Omental fat pad (tissue), 4 donors: ENCODE measurements around the gene ZBTB21. TPM values are rescaled to one million over a fixed set of nuclear protein-coding genes. Genes with fewer than 3 reads are reported as not detected.

Source experiments
- ATAC-seq: fragments of 150-250 bp; one replicate; pipeline ENCODE4 v1.9.1; 2016; ENCODE audit warnings: mild to moderate bottlenecking, moderate library complexity; ENCODE audit not compliant: low FRiP score
- DNase-seq: peaks from one replicate; pipeline ENCODE4 v3.0.0-alpha.2; 2019; ENCODE audit warnings: low spot score
- CTCF ChIP-seq, 3 donors: fragments of 450-650 bp; IDR thresholded peaks; one replicate each; pipeline ENCODE4 v1.5.1; 2016 to 2017; ENCODE audit warnings: antibody characterized with exemption in 3 of 3, mild to moderate bottlenecking in 3 of 3, moderate library complexity in 2 of 3
- total RNA-seq, 4 donors: library from RNA; depleted of rRNA; stranded (reverse); fragments of >200 nt; gene quantifications; one replicate each; pipeline ENCODE4 v1.1.0, GENCODE V29; 2016

ZBTB21 gene
- total RNA-seq, 4 donors from 2014 or later: 11.6 to 27.8 (median 18.9) TPM

- TF ChIP-seq CTCF (IDR thresholded peaks at IDR 0.05): no peak
- ATAC-seq: no peak
- no peak for DNase-seq
Observed at GRCh38 chr21:41943851-41944250, 66.3 kb downstream of the ZBTB21 start.

- no peak for DNase-seq
- no peak for ATAC-seq
- TF ChIP-seq CTCF (IDR thresholded peaks at IDR 0.05): no peak
Observed at GRCh38 chr21:41942457-41942856, 67.7 kb downstream of the ZBTB21 start.

GRCh38 chr21:41941941-41942340 lies 68.2 kb downstream of the ZBTB21 start:
- no peak for DNase-seq
- no peak for TF ChIP-seq CTCF (IDR thresholded peaks at IDR 0.05)
- no peak for ATAC-seq

GRCh38 chr21:41940431-41940830 lies 69.7 kb downstream of the ZBTB21 start:
- no peak for TF ChIP-seq CTCF (IDR thresholded peaks at IDR 0.05)
- ATAC-seq: no peak
- DNase-seq: no peak

- DNase-seq (no peak), ATAC-seq (no peak)
- TF ChIP-seq CTCF (IDR thresholded peaks at IDR 0.05): no peak
Observed at GRCh38 chr21:41939391-41939790, 70.8 kb downstream of the ZBTB21 start.

Other genes starting within 250 kb of the ZBTB21 start
- gene RIPK4, start 243.3 kb downstream of the ZBTB21 start, total RNA-seq: 10 to 100 TPM in 1 of 4 donors, 1 to 10 TPM in 2, not detected in 1; 2.5 to 17.7 (median 4.9) TPM
- 10 to 100 TPM in 2 of 4 donors, 1 to 10 TPM in 2; 5.3 to 20.8 (median 13.6) TPM for gene PRDM15, start 131.0 kb downstream of the ZBTB21 start, total RNA-seq
- gene C2CD2, start 56.3 kb downstream of the ZBTB21 start, total RNA-seq: 100 to 1,000 TPM in 2 of 4 donors, 10 to 100 TPM in 2; 57.7 to 264 (median 96.4) TPM
- gene UMODL1, start 61.0 kb upstream of the ZBTB21 start, total RNA-seq: not detected
- 10 to 100 TPM in 3 of 4 donors, 1 to 10 TPM in 1; 9.8 to 45.1 (median 30.2) TPM for gene ABCG1, start 208.8 kb upstream of the ZBTB21 start, total RNA-seq